ENCODE data around the gene EPHB6. TPM values are rescaled to one million over a fixed set of nuclear protein-coding genes. Genes with fewer than 3 reads are reported as not detected.

EPHB6 gene
- total and polyA plus RNA-seq, 8 donors, result 23.8 to 165 (median 28.8) TPM

- H3K4me3 ChIP-seq, result no peak overlapping the region
- H3K4me1 ChIP-seq, result peaks cover 4 to 10% (median 9%) of the 10 kb centered on the region in 3 donors
- ATAC-seq (no peak), DNase-seq (no peak), FAIRE-seq (no peak)
- intact Hi-C loops (cut with DNase I), result no loop called here
- H3K27me3 ChIP-seq, result no peaks in the 10 kb centered on the region
- WGBS, 2 donors, result 68 to 74% methylated on average over 1 of the region's 1 CpG
- H3K27ac ChIP-seq, result no peak overlapping the region
- no peak for TF ChIP-seq CTCF (IDR thresholded peaks at IDR 0.05)
- H3K9me3 ChIP-seq, result no peaks in the 10 kb centered on the region
- no peaks in the 10 kb centered on the region for H3K36me3 ChIP-seq
Measured at GRCh38 chr7:142914121-142914520, 59.2 kb downstream of the EPHB6 start.

- no peak for TF ChIP-seq CTCF (IDR thresholded peaks at IDR 0.05)
- ATAC-seq, result no peak
- no peaks in the 10 kb centered on the region for H3K27me3 ChIP-seq
- H3K4me1 ChIP-seq, result peaks cover 0 to 4% (median 3%) of the 10 kb centered on the region in 3 donors
- FAIRE-seq, result no peak
- intact Hi-C loops (cut with DNase I), result no loop called here
- no peaks in the 10 kb centered on the region for H3K9me3 ChIP-seq
- no peak overlapping the region for H3K27ac ChIP-seq
- no peak for DNase-seq
- WGBS, 2 donors, result 84 to 85% methylated on average over 8 of the region's 8 CpGs
- no peaks in the 10 kb centered on the region for H3K36me3 ChIP-seq
- H3K4me3 ChIP-seq, result no peak overlapping the region
Measured at GRCh38 chr7:142915315-142915714, 60.4 kb downstream of the EPHB6 start.

- WGBS, 2 donors, result 47 to 49% methylated on average over 2 of the region's 2 CpGs
- intact Hi-C loops (cut with DNase I), result no loop called here
- no peak overlapping the region for H3K4me3 ChIP-seq
- H3K36me3 ChIP-seq, result no peaks in the 10 kb centered on the region
- no peak for DNase-seq
- no peaks in the 10 kb centered on the region for H3K27me3 ChIP-seq
- H3K9me3 ChIP-seq, result no peaks in the 10 kb centered on the region
- ATAC-seq, result no peak
- H3K4me1 ChIP-seq, result no peaks in the 10 kb centered on the region
- no peak overlapping the region for H3K27ac ChIP-seq
- TF ChIP-seq CTCF (IDR thresholded peaks at IDR 0.05), result no peak
- no peak for FAIRE-seq
Measured at GRCh38 chr7:142916508-142916907, 61.6 kb downstream of the EPHB6 start.

GRCh38 chr7:142917447-142917846 lies 62.6 kb downstream of the EPHB6 start:
- Histone ChIP-seq H3K4me3 (no peak overlapping the region), H3K27me3 (no peaks in the 10 kb centered on the region), H3K36me3 (no peaks in the 10 kb centered on the region), H3K9me3 (no peaks in the 10 kb centered on the region), H3K4me1 (no peaks in the 10 kb centered on the region), H3K27ac (no peak overlapping the region)
- FAIRE-seq (no peak), DNase-seq (no peak), ATAC-seq (no peak)
- 70 to 74% methylated on average over 3 of the region's 3 CpGs for WGBS, 2 donors
- TF ChIP-seq CTCF (IDR thresholded peaks at IDR 0.05), result no peak
- intact Hi-C loops (cut with DNase I), result no loop called here

- TF ChIP-seq CTCF (IDR thresholded peaks at IDR 0.05), result no peak
- no peak for ATAC-seq
- Histone ChIP-seq H3K27ac (no peak overlapping the region), H3K36me3 (no peaks in the 10 kb centered on the region), H3K9me3 (no peaks in the 10 kb centered on the region), H3K4me3 (no peak overlapping the region), H3K27me3 (no peaks in the 10 kb centered on the region), H3K4me1 (no peaks in the 10 kb centered on the region)
- FAIRE-seq, result no peak
- WGBS, 2 donors, result 82 to 86% methylated on average over 2 of the region's 2 CpGs
- no peak for DNase-seq
- intact Hi-C loops (cut with DNase I), result no loop called here
Measured at GRCh38 chr7:142918901-142919300, 64.0 kb downstream of the EPHB6 start.

All from pancreas (tissue), 10 donors.